ENCODE measurements around the gene CDH24.

DNA sequence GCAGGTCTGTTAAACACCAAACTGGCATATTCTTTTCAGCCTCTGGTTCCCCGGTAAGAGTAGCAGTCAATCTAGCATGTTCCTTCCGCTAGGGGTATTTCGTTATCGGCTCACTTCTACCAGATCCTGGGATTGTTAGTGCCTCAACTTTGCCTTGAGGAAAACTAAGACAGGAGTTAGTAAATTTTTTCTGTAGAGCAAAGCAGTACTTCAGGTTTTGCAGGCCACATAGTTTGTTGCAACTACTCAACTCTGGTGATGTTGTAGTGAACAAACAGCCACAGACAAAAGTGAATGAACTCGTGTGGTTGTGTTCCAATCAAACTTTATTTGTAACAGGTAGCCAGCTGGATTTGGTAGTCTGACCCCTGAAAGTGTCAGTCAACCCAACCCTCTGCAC, 6.3 kb upstream of the CDH24 start:
- TF ChIP-seq, protein P1, sequence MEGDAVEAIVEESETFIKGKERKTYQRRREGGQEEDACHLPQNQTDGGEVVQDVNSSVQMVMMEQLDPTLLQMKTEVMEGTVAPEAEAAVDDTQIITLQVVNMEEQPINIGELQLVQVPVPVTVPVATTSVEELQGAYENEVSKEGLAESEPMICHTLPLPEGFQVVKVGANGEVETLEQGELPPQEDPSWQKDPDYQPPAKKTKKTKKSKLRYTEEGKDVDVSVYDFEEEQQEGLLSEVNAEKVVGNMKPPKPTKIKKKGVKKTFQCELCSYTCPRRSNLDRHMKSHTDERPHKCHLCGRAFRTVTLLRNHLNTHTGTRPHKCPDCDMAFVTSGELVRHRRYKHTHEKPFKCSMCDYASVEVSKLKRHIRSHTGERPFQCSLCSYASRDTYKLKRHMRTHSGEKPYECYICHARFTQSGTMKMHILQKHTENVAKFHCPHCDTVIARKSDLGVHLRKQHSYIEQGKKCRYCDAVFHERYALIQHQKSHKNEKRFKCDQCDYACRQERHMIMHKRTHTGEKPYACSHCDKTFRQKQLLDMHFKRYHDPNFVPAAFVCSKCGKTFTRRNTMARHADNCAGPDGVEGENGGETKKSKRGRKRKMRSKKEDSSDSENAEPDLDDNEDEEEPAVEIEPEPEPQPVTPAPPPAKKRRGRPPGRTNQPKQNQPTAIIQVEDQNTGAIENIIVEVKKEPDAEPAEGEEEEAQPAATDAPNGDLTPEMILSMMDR (IDR thresholded peaks at IDR 0.05; ENCODE audit: borderline replicate concordance, extremely low read depth, low read length, poor library complexity, severe bottlenecking) = no peak
- no peak for TF ChIP-seq EZH2 (IDR thresholded peaks at IDR 0.05; ENCODE audit: borderline replicate concordance, low read depth, low read length, severe bottlenecking)
